Endothelial cell of umbilical vein (primary cell): Measurements from ENCODE around the gene PCDH9. TPM values are rescaled to one million over a fixed set of nuclear protein-coding genes. Genes with fewer than 3 reads are reported as not detected.

Experiments
- BruUV-seq: library from RNA; stranded (reverse); fragments of 400-500 nt; replicated peaks from 2 replicates; lab custom pipeline; 2021; lab: Mats Ljungman, UMichigan
- CTCF ChIA-PET: fragments of 300-600, 350-600 bp; sonication (Branson Sonifier 250); formaldehyde crosslinking; loops from one replicate; lab custom pipeline; 2021; ENCODE audit warnings: antibody characterized with exemption, inconsistent platforms; lab: Charles Lee
- POLR2A ChIA-PET: fragments of 300-600, 350-600 bp; sonication (Branson Sonifier 250); formaldehyde crosslinking; loops from one replicate; lab custom pipeline; 2021; ENCODE audit warnings: antibody characterized with exemption, inconsistent platforms; lab: Charles Lee
- DNase-seq: peaks from one replicate; pipeline ENCODE4 v3.0.0-alpha.2; 2011; ENCODE audit warnings: low read depth, low spot score
- FAIRE-seq: peaks from 2 replicates; lab custom pipeline; 2011; peaks lifted over from hg19 to GRCh38; lab: Jason Lieb, UNC
- H2AFZ ChIP-seq: 2 replicates; pipeline ENCODE4 v1.6.0; 2012; ENCODE audit warnings: low read depth, low read length, control low read depth, inconsistent platforms
- H3K27ac ChIP-seq: 2 replicates; pipeline ENCODE4 v1.5.1; 2011; ENCODE audit warnings: low read depth, mild to moderate bottlenecking, control low read depth, low read length, moderate library complexity; ENCODE audit not compliant: insufficient read depth
- H3K27me3 ChIP-seq, 2 experiments: 2 replicates each; pipeline versions ENCODE4 v1.6.0 to v1.6.1; 2011; ENCODE audit warnings: low read length in 2 of 2, mixed read lengths in 1 of 2; ENCODE audit not compliant: control insufficient read depth in 2 of 2, insufficient read depth in 2 of 2
- H3K36me3 ChIP-seq, 2 experiments: 2 replicates in 1 of 2; 3 replicates in 1 of 2; pipeline ENCODE4 v1.5.1; 2011; ENCODE audit warnings: low read length in 2 of 2, mild to moderate bottlenecking in 1 of 2, moderate library complexity in 1 of 2; ENCODE audit not compliant: control insufficient read depth in 2 of 2, insufficient read depth in 2 of 2; ENCODE audit errors: extremely low read depth in 1 of 2
- H3K4me1 ChIP-seq: 3 replicates; pipeline ENCODE4 v1.5.1; 2011; ENCODE audit warnings: mild to moderate bottlenecking, low read length; ENCODE audit not compliant: control insufficient read depth, insufficient read depth; ENCODE audit errors: extremely low read depth
- H3K4me2 ChIP-seq: 2 replicates; pipeline ENCODE4 v1.6.1; 2011; ENCODE audit warnings: low read length, control low read depth, mixed read lengths; ENCODE audit not compliant: insufficient read depth
- H3K4me3 ChIP-seq, 3 experiments: fragments of 200-600 bp in 1 of 3; sonication (generic), shearing (Covaris generic) in 1 of 3; replicated peaks in 1 of 3; 2 replicates each; pipeline ENCODE4 v1.5.1; 2011 to 2016; ENCODE audit warnings: control low read depth in 3 of 3, low read length in 3 of 3, mild to moderate bottlenecking in 2 of 3, inconsistent platforms in 1 of 3, low read depth in 1 of 3, moderate library complexity in 1 of 3; ENCODE audit not compliant: insufficient read depth in 1 of 3
- H3K79me2 ChIP-seq: 2 replicates; pipeline ENCODE4 v1.6.0; 2012; ENCODE audit warnings: low read length, inconsistent platforms; ENCODE audit not compliant: control insufficient read depth, insufficient read depth
- H3K9ac ChIP-seq: replicated peaks from 2 replicates; pipeline ENCODE3; 2011; ENCODE audit warnings: low read length, control low read depth; ENCODE audit not compliant: insufficient read depth; ENCODE audit errors: extremely low read depth
- H3K9me1 ChIP-seq: replicated peaks from 3 replicates; pipeline ENCODE4 v1.6.0; 2011; ENCODE audit warnings: mild to moderate bottlenecking, low read length; ENCODE audit not compliant: control insufficient read depth, insufficient read depth; ENCODE audit errors: extremely low read depth
- H3K9me3 ChIP-seq: replicated peaks from 2 replicates; pipeline ENCODE4 v1.5.1; 2012; ENCODE audit warnings: low read length, inconsistent platforms; ENCODE audit not compliant: control insufficient read depth, insufficient read depth
- H4K20me1 ChIP-seq: replicated peaks from 2 replicates; pipeline ENCODE3; 2011; ENCODE audit warnings: mild to moderate bottlenecking, low read length; ENCODE audit not compliant: control insufficient read depth, insufficient read depth; ENCODE audit errors: extremely low read depth
- CTCF ChIP-seq, 2 donors: IDR thresholded peaks; 1 replicate in 1 of 2; 2 replicates in 1 of 2; pipeline ENCODE4 v1.5.1; 2011; ENCODE audit warnings: low read length in 2 of 2, mild to moderate bottlenecking in 2 of 2, moderate library complexity in 2 of 2, control low read depth in 1 of 2, inconsistent platforms in 1 of 2, low read depth in 1 of 2; ENCODE audit not compliant: insufficient read depth in 1 of 2; ENCODE audit errors: extremely low read depth in 1 of 2
- EZH2 ChIP-seq: IDR thresholded peaks from 2 replicates; pipeline ENCODE4 v1.6.1; 2012; ENCODE audit warnings: borderline replicate concordance, low read depth, mild to moderate bottlenecking, moderate library complexity, low read length, inconsistent platforms; ENCODE audit not compliant: severe bottlenecking
- FOS ChIP-seq: IDR thresholded peaks from 2 replicates; pipeline ENCODE4 v1.6.1; 2011; ENCODE audit warnings: mild to moderate bottlenecking, low read length, moderate library complexity, borderline replicate concordance; ENCODE audit not compliant: insufficient read depth
- GATA2 ChIP-seq: IDR thresholded peaks from 2 replicates; pipeline ENCODE4 v1.7.0; 2011; ENCODE audit warnings: low read depth, mild to moderate bottlenecking, moderate library complexity, mixed read lengths, low read length; ENCODE audit not compliant: insufficient read length, insufficient read depth
- JUN ChIP-seq: IDR thresholded peaks from 2 replicates; pipeline ENCODE4 v1.6.1; 2011; ENCODE audit warnings: borderline replicate concordance, low read depth; ENCODE audit not compliant: insufficient read length, insufficient read depth
- MYC ChIP-seq: IDR thresholded peaks from one replicate; pipeline ENCODE4 v1.6.1; 2011; ENCODE audit warnings: mild to moderate bottlenecking, low read depth, low read length
- POLR2A ChIP-seq: IDR thresholded peaks from 2 replicates; pipeline ENCODE4 v1.6.1; 2012; ENCODE audit warnings: low read depth, mild to moderate bottlenecking, control low read depth, low read length
- POLR2AphosphoS5 ChIP-seq: IDR thresholded peaks from 2 replicates; pipeline ENCODE4 v1.6.1; 2012; ENCODE audit warnings: low read depth, mild to moderate bottlenecking, control low read depth, low read length, moderate library complexity; ENCODE audit not compliant: insufficient read depth
- dilution Hi-C: fragments of 300-500 bp; cut with MboI; formaldehyde crosslinking; loops from one replicate; pipeline ENCODE4 v1.15.0; 2019; ENCODE audit warnings: low sequenced_read_pairs; ENCODE audit not compliant: extremely low pct_ligation_motif_present
- intact Hi-C: fragments of 100-400 bp; cut with micrococcal nuclease; formaldehyde crosslinking; loops from one replicate; pipeline ENCODE4 v1.10.0; 2022
- polyA plus RNA-seq, 4 experiments: library from polyadenylated mRNA; depleted of rRNA in 3 of 4; stranded (reverse) in 3 of 4; unstranded in 1 of 4; fragments of >200 nt; gene quantifications; 2 replicates each; pipeline versions ENCODE4 v1.2.1 to v1.2.3, GENCODE V29; 2011 to 2012; ENCODE audit warnings: missing spikeins in 1 of 4
- total RNA-seq: library from RNA; stranded (reverse); gene quantifications from 2 replicates; pipeline ENCODE4 v1.2.3, GENCODE V29; 2021
- TF ChIP-seq, protein P1 (sequence below): IDR thresholded peaks from 2 replicates; pipeline ENCODE4 v1.6.1; 2011; ENCODE audit not compliant: insufficient read depth, insufficient read length

Gene PCDH9
- total and polyA plus RNA-seq, 2 donors (not counting 3 experiments of a cell fraction or from before 2014, with no cell fraction given): 1.1 to 5.2 TPM

DNA sequence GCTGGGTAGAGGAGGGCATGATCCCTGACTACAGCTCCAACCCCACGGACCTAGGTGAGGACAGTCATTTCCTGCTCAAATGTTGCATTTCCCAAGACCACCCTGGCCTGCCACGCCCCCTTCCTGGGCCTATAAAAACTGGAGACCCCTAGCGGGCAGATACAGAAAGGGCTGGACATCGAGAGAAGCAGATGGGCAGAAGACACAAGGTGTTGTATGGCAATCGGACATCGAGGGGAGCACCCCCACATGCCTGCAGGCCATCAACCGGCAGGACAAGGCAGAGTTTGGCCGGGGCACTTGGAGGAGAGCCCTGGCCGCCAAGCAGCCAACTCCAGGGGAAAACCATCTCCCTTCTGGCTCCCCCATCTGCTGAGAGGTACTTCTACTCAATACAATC lies 746.4 kb downstream of the PCDH9 start:
- Histone ChIP-seq H3K36me3 (no peaks in the 10 kb centered on the region), H2AFZ (no peak overlapping the region), H3K27me3 (no peaks in the 10 kb centered on the region), H3K4me1 (no peaks in the 10 kb centered on the region), H3K9me3 (no peaks in the 10 kb centered on the region), H3K27ac (no peak overlapping the region), H3K9me1 (no peaks in the 10 kb centered on the region), H3K4me2 (no peak overlapping the region), H4K20me1 (no peaks in the 10 kb centered on the region), H3K9ac (no peak overlapping the region), H3K79me2 (no peaks in the 10 kb centered on the region), H3K4me3 (no peak overlapping the region)
- no peak for DNase-seq
- TF ChIP-seq EZH2 (no peak), JUN (no peak), CTCF (IDR thresholded peaks at IDR 0.05; ENCODE audit: extremely low read depth in 1 of 2, insufficient read depth in 1 of 2, low read depth in 1 of 2, low read length in 2 of 2) (no peak), POLR2A (no peak), GATA2 (no peak), POLR2AphosphoS5 (no peak), MYC (no peak), FOS (no peak)
- TF ChIP-seq, protein P1, sequence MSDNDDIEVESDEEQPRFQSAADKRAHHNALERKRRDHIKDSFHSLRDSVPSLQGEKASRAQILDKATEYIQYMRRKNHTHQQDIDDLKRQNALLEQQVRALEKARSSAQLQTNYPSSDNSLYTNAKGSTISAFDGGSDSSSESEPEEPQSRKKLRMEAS: no peak
- POLR2A ChIA-PET: no interaction called here
- intact Hi-C loops (no loop called here), dilution Hi-C loops (no loop called here)
- CTCF ChIA-PET: no interaction called here
- BruUV-seq: no TSS peak
- no peak for FAIRE-seq
